GM23248 (cell line): ENCODE measurements around the gene BRINP3.

Source experiments
- EZH2 ChIP-seq: fragments of 200-600 bp; sonication (generic); IDR thresholded peaks from 2 replicates; pipeline ENCODE4 v1.6.1; 2018; ENCODE audit warnings: antibody characterized with exemption, mild to moderate bottlenecking; ENCODE audit not compliant: insufficient read depth, poor library complexity, severe bottlenecking
- EZH2phosphoT487 ChIP-seq: fragments of 200-600 bp; sonication (generic); IDR thresholded peaks from 2 replicates; pipeline ENCODE4 v1.6.1; 2018; ENCODE audit warnings: antibody characterized with exemption, moderate library complexity, mild to moderate bottlenecking, low read depth; ENCODE audit not compliant: insufficient read depth

- TF ChIP-seq EZH2phosphoT487 (no peak), EZH2 (no peak)
These were observed 307.3 kb downstream of the BRINP3 start for GRCh38 chr1:190170321-190170720.
